GM12875 (cell line): ENCODE data around the gene PRKAG2.

ENCODE experiments used
- H3K4me3 ChIP-seq: one replicate; pipeline ENCODE4 v1.5.1; 2011; ENCODE audit warnings: low read depth, low read length, control low read depth
- CTCF ChIP-seq: IDR thresholded peaks from 2 replicates; pipeline ENCODE4 v1.5.1; 2011; ENCODE audit warnings: low read depth, mild to moderate bottlenecking, control low read depth, inconsistent platforms, low read length, moderate library complexity, borderline replicate concordance; ENCODE audit not compliant: insufficient read depth

Gene PRKAG2

GRCh38 chr7:151652111-151652510 is 224.8 kb downstream of the PRKAG2 start:
- TF ChIP-seq CTCF: no peak

GRCh38 chr7:151650161-151650560 is 226.8 kb downstream of the PRKAG2 start:
- no peak overlapping the region for H3K4me3 ChIP-seq
- no peak for TF ChIP-seq CTCF

More at GRCh38 chr7:151652111-151652510, 224.8 kb downstream of the PRKAG2 start:
- H3K4me3 ChIP-seq: no peak overlapping the region

GRCh38 chr7:151648429-151648828 is 228.5 kb downstream of the PRKAG2 start:
- no peak for TF ChIP-seq CTCF
- no peak overlapping the region for H3K4me3 ChIP-seq

- TF ChIP-seq CTCF: no peak
- no peak overlapping the region for H3K4me3 ChIP-seq
These were observed 229.0 kb downstream of the PRKAG2 start for GRCh38 chr7:151647874-151648273.

GRCh38 chr7:151647006-151647405 is 229.9 kb downstream of the PRKAG2 start:
- no peak for TF ChIP-seq CTCF

GRCh38 chr7:151645311-151645710 is 231.6 kb downstream of the PRKAG2 start:
- no peak overlapping the region for H3K4me3 ChIP-seq
- TF ChIP-seq CTCF: no peak

More at GRCh38 chr7:151647006-151647405, 229.9 kb downstream of the PRKAG2 start:
- no peak overlapping the region for H3K4me3 ChIP-seq

- H3K4me3 ChIP-seq: no peak overlapping the region
- no peak for TF ChIP-seq CTCF
These were observed 232.4 kb downstream of the PRKAG2 start for GRCh38 chr7:151644554-151644953.
